ENCODE data around the gene GTF3C1. TPM values are rescaled to one million over a fixed set of nuclear protein-coding genes. Genes with fewer than 3 reads are reported as not detected.

The GTF3C1 gene
- total and polyA plus RNA-seq, 8 donors, result 61.5 to 111 (median 97.7) TPM

GRCh38 chr16:27547851-27548250 is 1.9 kb downstream of the GTF3C1 start:
- intact Hi-C loops (cut with DNase I), result no loop called here
- Histone ChIP-seq H3K27me3 (no peaks in the 10 kb centered on the region), H3K4me3 (no peak overlapping the region), H3K4me1 (peaks cover 17 to 36% of the 10 kb centered on the region in 2 donors), H3K36me3 (peaks cover 0 to 29% of the 10 kb centered on the region in 2 donors), H3K27ac (no peak overlapping the region), H3K9me3 (no peaks in the 10 kb centered on the region)
- DNase-seq (no peak), ATAC-seq (no peak)
- no peak for TF ChIP-seq CTCF (IDR thresholded peaks at IDR 0.05)

GRCh38 chr16:27547134-27547533 is 2.6 kb downstream of the GTF3C1 start:
- DNase-seq (peak in 1 of 4 donors; percentile 45), ATAC-seq (no peak)
- TF ChIP-seq CTCF (IDR thresholded peaks at IDR 0.05), result no peak
- no peaks in the 10 kb centered on the region for H3K9me3 ChIP-seq
- intact Hi-C loops (cut with DNase I), result no loop called here
- H3K4me1 ChIP-seq, result peaks cover 17 to 36% of the 10 kb centered on the region in 2 donors
- no peak overlapping the region for H3K27ac ChIP-seq
- H3K4me3 ChIP-seq, result no peak overlapping the region
- H3K36me3 ChIP-seq, result peaks cover 0 to 36% of the 10 kb centered on the region in 2 donors
- H3K27me3 ChIP-seq, result no peaks in the 10 kb centered on the region

DNA sequence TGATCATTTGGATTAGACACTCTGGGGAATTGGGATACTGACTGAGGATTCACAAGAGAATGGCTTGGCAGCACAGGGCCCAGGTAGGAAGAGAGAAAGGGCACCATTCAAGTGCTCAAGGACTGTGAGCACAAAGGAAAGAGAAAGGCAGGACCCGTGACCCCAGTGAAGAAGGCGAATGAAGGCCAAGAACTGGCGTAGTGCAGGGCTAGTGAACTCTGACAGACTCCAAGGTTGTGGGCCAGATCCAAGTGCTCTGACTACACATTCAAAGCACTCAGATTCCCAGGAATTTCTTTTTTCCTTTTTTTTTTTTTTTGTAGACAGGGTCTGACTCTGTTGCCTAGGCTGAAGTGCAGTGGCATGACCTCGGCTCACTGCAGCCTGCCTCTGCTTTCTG is 5.0 kb downstream of the GTF3C1 start:
- no peaks in the 10 kb centered on the region for H3K9me3 ChIP-seq
- no peak for TF ChIP-seq CTCF (IDR thresholded peaks at IDR 0.05)
- intact Hi-C loops (cut with DNase I), result no loop called here
- peaks cover 9 to 26% of the 10 kb centered on the region in 2 donors for H3K4me1 ChIP-seq
- ATAC-seq, result no peak
- no peak for DNase-seq
- H3K27ac ChIP-seq, result no peak overlapping the region
- no peaks in the 10 kb centered on the region for H3K27me3 ChIP-seq
- H3K4me3 ChIP-seq, result no peak overlapping the region
- peaks cover 0 to 61% of the 10 kb centered on the region in 2 donors for H3K36me3 ChIP-seq

GRCh38 chr16:27543801-27544200 is 5.9 kb downstream of the GTF3C1 start:
- Histone ChIP-seq H3K27me3 (no peaks in the 10 kb centered on the region), H3K27ac (no peak overlapping the region), H3K4me3 (no peak overlapping the region), H3K9me3 (no peaks in the 10 kb centered on the region), H3K36me3 (peaks cover 0 to 68% of the 10 kb centered on the region in 2 donors), H3K4me1 (peaks cover 7 to 20% of the 10 kb centered on the region in 2 donors)
- ATAC-seq, result no peak
- intact Hi-C loops (cut with DNase I), result no loop called here
- no peak for DNase-seq
- no peak for TF ChIP-seq CTCF (IDR thresholded peaks at IDR 0.05)

GRCh38 chr16:27539636-27540035 is 10.1 kb downstream of the GTF3C1 start:
- Histone ChIP-seq H3K9me3 (no peaks in the 10 kb centered on the region), H3K4me3 (no peak overlapping the region), H3K27me3 (no peaks in the 10 kb centered on the region), H3K4me1 (no peaks in the 10 kb centered on the region), H3K36me3 (peaks cover 0 to 97% of the 10 kb centered on the region in 2 donors), H3K27ac (no peak overlapping the region)
- DNase-seq (no peak), ATAC-seq (no peak)
- TF ChIP-seq CTCF (IDR thresholded peaks at IDR 0.05), result no peak
- intact Hi-C loops (cut with DNase I), result no loop called here
